Right cardiac atrium (tissue), 5 donors: ENCODE data around the gene MAX. TPM values are rescaled to one million over a fixed set of nuclear protein-coding genes. Genes with fewer than 3 reads are reported as not detected.

ENCODE experiments used
- ATAC-seq, 2 donors: fragments of 200-7000 bp; cut with Tn5 transposase; one replicate each; pipeline versions ENCODE4 v1.8.0 to v1.9.1; 2020; ENCODE audit warnings: moderate library complexity in 2 of 2, mild to moderate bottlenecking in 1 of 2
- DNase-seq, 3 donors: peaks; one replicate each; pipeline ENCODE4 v3.0.0-alpha.2; 2020
- H3K27ac ChIP-seq: one replicate; pipeline ENCODE4 v1.5.1; 2013; ENCODE audit warnings: mild to moderate bottlenecking, low read length, control low read depth, moderate library complexity
- H3K27me3 ChIP-seq: one replicate; pipeline ENCODE4 v1.6.1; 2013; ENCODE audit not compliant: control insufficient read depth, insufficient read depth
- H3K4me1 ChIP-seq: one replicate; pipeline ENCODE4 v1.6.1; 2013; ENCODE audit warnings: low read length; ENCODE audit not compliant: control insufficient read depth, insufficient read depth
- H3K4me3 ChIP-seq: one replicate; pipeline ENCODE4 v1.5.1; 2013; ENCODE audit warnings: low read length, control low read depth
- H3K9me3 ChIP-seq: one replicate; pipeline ENCODE4 v1.6.1; 2013; ENCODE audit warnings: low read length; ENCODE audit not compliant: control insufficient read depth
- WGBS: extraction: QIAGEN DNeasy Blood & Tissue Kit; methylation state at CpG from one replicate; pipeline ENCODE4 v1.1.7; 2013; 5-methylcytosine and 5-hydroxymethylcytosine counted together
- intact Hi-C, 4 donors: fragments of 100-400 bp; cut with DNase I; formaldehyde crosslinking; loops; one replicate each; pipeline versions ENCODE4 v1.11.0 to v1.14.0; 2022 to 2023
- polyA plus RNA-seq: library from polyadenylated mRNA; stranded (reverse); fragments of 200-250 nt; gene quantifications from one replicate; pipeline ENCODE4 v1.2.3, GENCODE V29; 2013
- total RNA-seq, 4 donors: library from RNA; stranded (reverse); fragmentation: NEBNext Ultra II Directional; extraction: Animal tissue kit (Norgen Biotek cat#: 25700); gene quantifications; one replicate each; pipeline ENCODE4 v1.2.1, GENCODE V29; 2021
- donor health status: healthy with polysubstance abuse.
- donor health status: DM: no; HTN: yes; CAD: no.
- donor health status: DM: no; HTN: no; CAD: no.
- donor health status: DM: no; HTN: yes; CAD: no; lungs with severe emphysema.
- donor health status: DM: yes; HTN: yes; CAD: no.

MAX gene
- total and polyA plus RNA-seq, 5 donors, result 56.3 to 117 (median 114) TPM

GRCh38 chr14:65045006-65045405 is 57.3 kb downstream of the MAX start:
- Histone ChIP-seq H3K27me3 (no peaks in the 10 kb centered on the region), H3K27ac (no peak overlapping the region), H3K4me3 (no peak overlapping the region), H3K4me1 (peaks cover 2% of the 10 kb centered on the region), H3K9me3 (no peaks in the 10 kb centered on the region)
- 86% methylated on average over 5 of the region's 5 CpGs for WGBS
- intact Hi-C loops, result no loop called here
- DNase-seq (no peak), ATAC-seq (no peak)

- WGBS, result 79% methylated on average over 9 of the region's 9 CpGs
- H3K4me1 ChIP-seq, result peaks cover 2% of the 10 kb centered on the region
- no peak overlapping the region for H3K4me3 ChIP-seq
- no peaks in the 10 kb centered on the region for H3K27me3 ChIP-seq
- intact Hi-C loops, result no loop called here
- H3K9me3 ChIP-seq, result no peaks in the 10 kb centered on the region
- no peak overlapping the region for H3K27ac ChIP-seq
- DNase-seq (peak in 2 of 3 donors; percentile 58 to 66), ATAC-seq (peak; percentile 22 to 39)
These were observed 57.7 kb downstream of the MAX start for GRCh38 chr14:65044596-65044959.

GRCh38 chr14:65043893-65044595 is 58.3 kb downstream of the MAX start:
- 85% methylated on average over 12 of the region's 12 CpGs for WGBS
- no peak for ATAC-seq

GRCh38 chr14:65042731-65043372 is 59.5 kb downstream of the MAX start:
- H3K27ac ChIP-seq, result no peak overlapping the region
- ATAC-seq (no peak), DNase-seq (no peak)
- WGBS, result 76% methylated on average over 8 of the region's 8 CpGs
- H3K9me3 ChIP-seq, result no peaks in the 10 kb centered on the region
- no peaks in the 10 kb centered on the region for H3K27me3 ChIP-seq
- H3K4me3 ChIP-seq, result no peak overlapping the region
- intact Hi-C loops, result no loop called here
- H3K4me1 ChIP-seq, result peaks cover 2% of the 10 kb centered on the region

More at GRCh38 chr14:65043893-65044595, 58.3 kb downstream of the MAX start:
- Histone ChIP-seq H3K4me1 (peaks cover 2% of the 10 kb centered on the region), H3K27ac (no peak overlapping the region), H3K4me3 (no peak overlapping the region), H3K9me3 (no peaks in the 10 kb centered on the region), H3K27me3 (no peaks in the 10 kb centered on the region)
- DNase-seq, result no peak
- intact Hi-C loops, result no loop called here

GRCh38 chr14:65042296-65042695 is 60.0 kb downstream of the MAX start:
- intact Hi-C loops, result no loop called here
- no peaks in the 10 kb centered on the region for H3K4me1 ChIP-seq
- 86% methylated on average over 3 of the region's 3 CpGs for WGBS
- H3K27ac ChIP-seq, result no peak overlapping the region
- DNase-seq (no peak), ATAC-seq (no peak)
- H3K9me3 ChIP-seq, result no peaks in the 10 kb centered on the region
- H3K27me3 ChIP-seq, result no peaks in the 10 kb centered on the region
- no peak overlapping the region for H3K4me3 ChIP-seq

GRCh38 chr14:65041434-65041915 is 60.8 kb downstream of the MAX start:
- ATAC-seq, result no peak
- WGBS, result 96% methylated on average over 7 of the region's 7 CpGs
- Histone ChIP-seq H3K4me3 (no peak overlapping the region), H3K27me3 (no peaks in the 10 kb centered on the region), H3K27ac (no peak overlapping the region), H3K4me1 (no peaks in the 10 kb centered on the region), H3K9me3 (no peaks in the 10 kb centered on the region)
- DNase-seq, result no peak
- intact Hi-C loops, result no loop called here

GRCh38 chr14:65040666-65041433 is 61.5 kb downstream of the MAX start:
- intact Hi-C loops, result no loop called here
- Histone ChIP-seq H3K9me3 (no peaks in the 10 kb centered on the region), H3K27me3 (no peaks in the 10 kb centered on the region)

GRCh38 chr14:65038966-65039365 is 63.4 kb downstream of the MAX start:
- H3K27ac ChIP-seq, result no peak overlapping the region
- intact Hi-C loops, result no loop called here
- ATAC-seq, result no peak
- no peaks in the 10 kb centered on the region for H3K27me3 ChIP-seq
- H3K4me3 ChIP-seq, result no peak overlapping the region
- H3K9me3 ChIP-seq, result no peaks in the 10 kb centered on the region
- no peaks in the 10 kb centered on the region for H3K4me1 ChIP-seq
- no peak for DNase-seq
- 79% methylated on average over 2 of the region's 2 CpGs for WGBS

More at GRCh38 chr14:65040666-65041433, 61.5 kb downstream of the MAX start:
- H3K4me3 ChIP-seq, result no peak overlapping the region
- no peaks in the 10 kb centered on the region for H3K4me1 ChIP-seq
- ATAC-seq (no peak), DNase-seq (no peak)
- WGBS, result 94% methylated on average over 9 of the region's 9 CpGs
- no peak overlapping the region for H3K27ac ChIP-seq

- H3K4me3 ChIP-seq, result no peak overlapping the region
- ATAC-seq, result peak; percentile 69 to 76
- intact Hi-C loops, result no loop called here
- no peaks in the 10 kb centered on the region for H3K9me3 ChIP-seq
- peak; percentile 67 to 92 (median 91) for DNase-seq
- peak overlapping the region; percentile 30 for H3K27ac ChIP-seq
- H3K27me3 ChIP-seq, result no peaks in the 10 kb centered on the region
- WGBS, result 27% methylated on average over 4 of the region's 4 CpGs
- H3K4me1 ChIP-seq, result no peaks in the 10 kb centered on the region
These were observed 67.3 kb downstream of the MAX start for GRCh38 chr14:65035049-65035448.

GRCh38 chr14:65034021-65034420 is 68.3 kb downstream of the MAX start:
- no peaks in the 10 kb centered on the region for H3K27me3 ChIP-seq
- ATAC-seq, result no peak
- no peaks in the 10 kb centered on the region for H3K9me3 ChIP-seq
- H3K4me1 ChIP-seq, result no peaks in the 10 kb centered on the region
- intact Hi-C loops, result no loop called here
- H3K27ac ChIP-seq, result no peak overlapping the region
- H3K4me3 ChIP-seq, result no peak overlapping the region
- no peak for DNase-seq
- 82% methylated on average over 4 of the region's 4 CpGs for WGBS

- Histone ChIP-seq H3K27ac (no peak overlapping the region), H3K4me1 (no peaks in the 10 kb centered on the region), H3K4me3 (no peak overlapping the region), H3K27me3 (no peaks in the 10 kb centered on the region), H3K9me3 (no peaks in the 10 kb centered on the region)
- 92% methylated on average over 3 of the region's 3 CpGs for WGBS
- DNase-seq (no peak), ATAC-seq (no peak)
- intact Hi-C loops, result no loop called here
These were observed 69.1 kb downstream of the MAX start for GRCh38 chr14:65033181-65033580.
